HUES64 (cell line): ENCODE data around the gene HMX1.

Experiments used
- H3K27ac ChIP-seq: 2 replicates; pipeline ENCODE4 v1.7.0; 2013; ENCODE audit warnings: low read depth, low read length, inconsistent platforms
- H3K27me3 ChIP-seq: 2 replicates; pipeline ENCODE4 v1.6.1; 2013; ENCODE audit warnings: mild to moderate bottlenecking, low read length; ENCODE audit not compliant: insufficient read depth
- H3K36me3 ChIP-seq: 2 replicates; pipeline ENCODE4 v1.6.1; 2013; ENCODE audit warnings: mild to moderate bottlenecking, low read length; ENCODE audit not compliant: insufficient read depth
- H3K4me1 ChIP-seq: 2 replicates; pipeline ENCODE4 v1.6.1; 2013; ENCODE audit warnings: mild to moderate bottlenecking, low read length, moderate library complexity; ENCODE audit not compliant: insufficient read depth
- H3K4me3 ChIP-seq: 2 replicates; pipeline ENCODE4 v1.5.1; 2013; ENCODE audit warnings: mild to moderate bottlenecking, low read length, moderate library complexity
- H3K9ac ChIP-seq: 2 replicates; pipeline ENCODE4 v1.6.1; 2013; ENCODE audit warnings: mild to moderate bottlenecking, low read depth, low read length
- H3K9me3 ChIP-seq: 2 replicates; pipeline ENCODE4 v1.6.1; 2013; ENCODE audit warnings: low read depth, low read length; ENCODE audit not compliant: insufficient read depth
- WGBS: fragments of 150-250, 120-280 bp; methylation state at CpG from one replicate; pipeline ENCODE4 v1.1.7; 2013; ENCODE audit warnings: missing lambda C conversion rate; 5-methylcytosine and 5-hydroxymethylcytosine counted together

The HMX1 gene

DNA sequence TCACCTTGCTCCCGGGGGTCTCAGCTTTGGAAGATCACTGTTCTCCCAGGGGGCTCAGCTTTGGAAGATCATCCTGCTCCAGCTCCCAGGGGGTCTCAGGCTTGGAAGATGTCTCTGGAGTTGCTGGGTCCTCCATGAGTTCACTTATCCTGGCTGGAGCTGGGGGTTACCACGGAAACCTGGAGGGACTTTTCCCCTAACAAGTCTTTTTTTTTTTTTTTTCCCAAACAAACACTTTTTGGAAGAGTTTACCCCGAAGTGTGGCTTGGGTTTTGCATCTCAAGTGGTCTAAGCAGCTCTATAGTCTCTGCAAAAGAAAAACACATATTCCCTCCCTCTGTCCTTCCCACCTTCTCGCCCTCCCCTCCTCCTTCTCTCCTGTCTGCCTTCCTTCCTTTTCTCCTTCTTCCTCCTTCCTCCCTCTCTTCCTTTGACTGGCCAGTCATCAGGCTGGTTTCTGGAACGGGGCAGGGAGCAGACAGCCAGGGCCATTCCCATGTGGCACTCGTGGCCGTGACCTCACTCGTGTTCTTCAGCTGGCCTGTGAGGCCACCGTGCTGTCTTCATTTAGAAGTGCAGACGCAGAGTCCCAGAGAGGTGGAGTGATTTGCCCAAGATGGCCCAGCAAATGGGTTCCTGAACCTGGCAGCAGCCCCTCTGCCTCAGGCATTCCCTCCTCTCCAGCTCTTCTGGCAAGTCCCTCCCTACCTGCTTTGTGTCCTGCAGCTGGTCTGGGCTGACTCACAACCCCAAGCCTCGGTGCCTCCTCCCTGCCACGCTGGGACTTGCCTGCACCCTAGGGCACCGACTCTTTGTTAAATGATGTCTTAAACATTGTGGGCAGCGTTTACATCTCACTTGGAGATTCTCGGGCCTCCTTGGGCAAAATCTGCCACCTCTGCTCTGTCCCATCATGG, 25.9 kb upstream of the HMX1 start:
- 47% methylated on average over 15 of the region's 15 CpGs for WGBS
- H3K9ac ChIP-seq: no peak overlapping the region
- no peak overlapping the region for H3K4me3 ChIP-seq
- H3K27ac ChIP-seq: no peak overlapping the region
- H3K36me3 ChIP-seq: no peaks in the 10 kb centered on the region
- H3K9me3 ChIP-seq: peaks cover 16% of the 10 kb centered on the region
- H3K4me1 ChIP-seq: 0 out of 2 replicates have a peak, but pooled peaks cover 5% of the 10 kb centered on the region
- H3K27me3 ChIP-seq: peaks cover 65% of the 10 kb centered on the region

DNA sequence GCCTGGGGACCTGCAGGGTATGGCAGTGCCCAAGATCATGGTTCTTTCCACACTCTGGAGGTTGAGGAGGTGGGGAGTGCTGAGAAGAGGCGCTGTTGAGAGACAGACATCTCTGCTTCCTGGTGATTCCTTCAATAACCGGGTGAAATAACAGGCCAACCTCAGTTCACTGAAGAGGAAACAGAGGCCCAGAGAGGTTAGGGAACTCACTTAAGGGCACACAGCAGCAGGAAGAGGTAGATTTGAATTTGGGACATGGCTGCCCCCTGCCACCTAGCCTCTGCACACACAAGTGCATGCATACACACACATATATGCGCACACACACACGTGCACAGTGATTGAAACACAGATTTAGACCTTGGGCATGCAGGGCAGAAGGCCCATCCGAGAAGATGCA, 24.9 kb upstream of the HMX1 start:
- H3K4me3 ChIP-seq: no peak overlapping the region
- peaks cover 75% of the 10 kb centered on the region for H3K27me3 ChIP-seq
- 62% methylated on average over 5 of the region's 5 CpGs for WGBS
- no peak overlapping the region for H3K27ac ChIP-seq
- no peak overlapping the region for H3K9ac ChIP-seq
- peaks cover 8% of the 10 kb centered on the region for H3K9me3 ChIP-seq
- 0 out of 2 replicates have a peak, but pooled peaks cover 8% of the 10 kb centered on the region for H3K4me1 ChIP-seq
- H3K36me3 ChIP-seq: no peaks in the 10 kb centered on the region

DNA sequence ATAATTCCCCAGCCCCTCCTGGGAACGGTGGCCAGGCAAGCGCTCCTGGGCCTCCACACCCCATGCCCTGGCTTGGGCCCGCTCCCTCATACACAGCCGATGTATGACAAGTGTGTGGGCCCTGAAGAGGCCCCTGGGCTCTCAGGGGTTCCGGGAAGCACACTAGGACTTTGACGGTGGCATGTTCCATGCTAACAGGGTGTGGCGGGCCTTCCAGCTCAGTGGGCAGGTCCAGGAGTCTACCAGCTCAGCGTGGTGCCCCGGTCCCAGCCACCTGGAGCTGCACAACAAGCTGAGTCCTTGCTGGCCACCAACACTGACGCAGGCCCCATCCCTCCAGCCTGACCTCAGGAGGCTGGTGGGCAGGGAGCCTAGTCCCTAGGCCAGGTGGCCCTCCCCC, 24.4 kb upstream of the HMX1 start:
- peaks cover 79% of the 10 kb centered on the region for H3K27me3 ChIP-seq
- H3K9ac ChIP-seq: no peak overlapping the region
- WGBS: 91% methylated on average over 10 of the region's 10 CpGs

DNA sequence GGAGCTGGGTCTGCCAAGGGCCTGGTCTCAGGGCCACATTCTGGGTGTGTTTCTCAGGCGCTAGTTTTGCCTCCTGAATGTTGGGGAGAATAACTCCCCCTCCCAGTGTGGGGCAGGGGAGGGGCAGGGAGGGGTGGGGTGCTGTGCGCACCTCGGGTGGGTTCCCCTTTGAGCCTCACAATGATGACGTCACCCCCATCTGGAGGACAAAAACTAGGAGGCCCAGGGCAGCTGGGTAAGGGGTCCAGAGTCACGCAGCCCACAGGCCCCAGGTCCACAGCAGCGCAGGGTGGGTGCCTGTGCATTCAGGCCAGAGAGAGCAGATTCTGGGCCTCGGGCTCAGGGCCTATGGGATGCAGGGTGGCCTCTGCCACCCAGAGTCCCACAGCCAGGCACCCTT, 23.7 kb upstream of the HMX1 start:
- H3K36me3 ChIP-seq: no peaks in the 10 kb centered on the region
- H3K4me1 ChIP-seq: 0 out of 2 replicates have a peak, but pooled peaks cover 10% of the 10 kb centered on the region
- H3K27me3 ChIP-seq: peaks cover 87% of the 10 kb centered on the region
- no peak overlapping the region for H3K4me3 ChIP-seq
- H3K27ac ChIP-seq: no peak overlapping the region
- no peak overlapping the region for H3K9ac ChIP-seq
- 89% methylated on average over 6 of the region's 7 CpGs for WGBS
- no peaks in the 10 kb centered on the region for H3K9me3 ChIP-seq

More for the DNA sequence above, 24.4 kb upstream of the HMX1 start:
- peaks cover 3% of the 10 kb centered on the region for H3K9me3 ChIP-seq
- no peak overlapping the region for H3K27ac ChIP-seq
- no peaks in the 10 kb centered on the region for H3K36me3 ChIP-seq
- H3K4me3 ChIP-seq: no peak overlapping the region
- 0 out of 2 replicates have a peak, but pooled peaks cover 10% of the 10 kb centered on the region for H3K4me1 ChIP-seq

DNA sequence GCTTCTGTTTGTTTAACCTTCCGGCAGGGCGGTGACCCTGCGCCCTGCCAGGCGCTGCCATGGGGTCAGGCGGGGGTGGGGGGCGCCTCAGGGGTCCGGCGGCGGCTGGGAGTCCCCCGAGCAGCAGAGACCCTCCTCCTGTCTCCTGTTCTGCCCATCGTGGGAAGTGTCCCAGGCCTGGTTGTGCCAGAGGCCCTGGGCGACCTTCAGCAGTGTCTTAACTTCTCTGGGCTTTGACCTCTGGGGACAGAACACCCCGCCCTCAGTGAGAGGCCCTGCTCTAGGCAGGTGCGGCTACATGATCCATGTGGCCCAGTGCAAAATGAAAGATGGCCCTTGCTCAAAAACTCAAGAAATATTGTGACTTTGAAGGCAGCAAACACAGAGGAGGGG, 22.8 kb upstream of the HMX1 start:
- Histone ChIP-seq H3K4me1 (0 out of 2 replicates have a peak, but pooled peaks cover 10% of the 10 kb centered on the region), H3K27me3 (peaks cover 95% of the 10 kb centered on the region), H3K9ac (no peak overlapping the region), H3K4me3 (peak overlapping the region; percentile 39), H3K36me3 (no peaks in the 10 kb centered on the region), H3K9me3 (no peaks in the 10 kb centered on the region), H3K27ac (no peak overlapping the region)
- 9% methylated on average over 14 of the region's 14 CpGs for WGBS

DNA sequence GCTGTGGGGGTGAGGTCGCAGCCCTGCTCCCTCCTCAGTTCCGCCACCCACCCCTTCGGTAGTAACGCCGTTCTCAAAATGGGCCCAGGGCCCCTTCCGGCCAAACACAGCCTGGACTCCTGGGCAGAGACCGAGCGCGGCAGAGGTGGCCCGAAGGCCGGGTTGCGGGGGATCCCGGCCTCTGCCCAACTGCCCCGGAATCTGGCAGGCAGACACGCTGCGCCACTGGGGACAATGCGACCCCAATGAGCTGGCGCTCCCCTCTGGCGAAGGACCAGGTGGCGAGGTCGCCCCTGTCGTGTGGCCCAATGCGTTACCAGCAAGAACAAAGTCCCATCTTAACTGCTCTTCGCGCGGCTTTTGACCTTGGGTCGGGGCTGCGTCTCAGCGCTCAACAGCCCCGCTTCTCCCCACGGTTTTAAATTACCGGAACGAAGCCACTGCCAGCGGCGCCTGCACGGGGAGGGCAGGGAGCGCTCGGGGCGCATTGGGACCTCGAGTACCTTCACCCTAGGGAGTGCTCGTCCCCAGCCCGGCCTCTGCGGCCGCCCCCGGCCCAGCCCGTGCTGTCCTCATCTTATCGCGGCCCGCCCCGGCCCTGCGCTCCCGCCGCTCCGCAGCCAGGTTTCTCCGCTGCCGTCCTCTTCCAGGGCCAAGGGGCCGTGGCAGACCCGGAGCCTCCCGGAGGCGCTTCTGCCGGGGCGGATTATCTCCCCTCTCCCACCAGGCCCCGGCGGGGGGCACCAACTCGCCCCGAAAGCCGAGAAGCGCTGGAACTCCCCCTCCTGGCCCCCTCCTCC, 22.2 kb upstream of the HMX1 start:
- no peaks in the 10 kb centered on the region for H3K36me3 ChIP-seq
- H3K27ac ChIP-seq: no peak overlapping the region
- H3K27me3 ChIP-seq: peaks cover 99% of the 10 kb centered on the region
- H3K9ac ChIP-seq: no peak overlapping the region
- WGBS: 2% methylated on average over 68 of the region's 68 CpGs
- H3K4me1 ChIP-seq: 0 out of 2 replicates have a peak, but pooled peaks cover 16% of the 10 kb centered on the region
- H3K9me3 ChIP-seq: no peaks in the 10 kb centered on the region
- H3K4me3 ChIP-seq: peak overlapping the region; percentile 39

DNA sequence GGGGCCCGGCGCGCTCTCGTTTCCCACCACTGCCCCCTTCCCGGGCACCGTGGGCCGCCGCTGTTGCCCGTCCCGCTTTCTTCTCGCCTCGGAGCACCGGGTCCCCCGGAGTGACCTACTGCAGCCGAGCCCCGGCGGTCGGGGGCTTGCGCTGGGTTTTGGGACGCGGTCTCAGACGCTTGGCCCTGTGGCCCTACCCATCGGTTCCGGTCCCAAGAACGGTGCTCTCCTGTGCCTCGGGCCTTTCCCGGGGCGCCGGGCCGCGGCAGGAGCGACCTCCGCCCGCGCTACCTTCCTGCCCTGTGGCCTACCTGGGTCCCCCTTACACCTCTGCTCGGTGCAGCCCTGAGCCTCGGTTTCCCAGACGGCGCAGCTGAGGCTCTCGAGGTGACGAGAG, 21.6 kb upstream of the HMX1 start:
- H3K27me3 ChIP-seq: peaks cover 99% of the 10 kb centered on the region
- H3K27ac ChIP-seq: no peak overlapping the region
- WGBS: 3% methylated on average over 41 of the region's 41 CpGs

DNA sequence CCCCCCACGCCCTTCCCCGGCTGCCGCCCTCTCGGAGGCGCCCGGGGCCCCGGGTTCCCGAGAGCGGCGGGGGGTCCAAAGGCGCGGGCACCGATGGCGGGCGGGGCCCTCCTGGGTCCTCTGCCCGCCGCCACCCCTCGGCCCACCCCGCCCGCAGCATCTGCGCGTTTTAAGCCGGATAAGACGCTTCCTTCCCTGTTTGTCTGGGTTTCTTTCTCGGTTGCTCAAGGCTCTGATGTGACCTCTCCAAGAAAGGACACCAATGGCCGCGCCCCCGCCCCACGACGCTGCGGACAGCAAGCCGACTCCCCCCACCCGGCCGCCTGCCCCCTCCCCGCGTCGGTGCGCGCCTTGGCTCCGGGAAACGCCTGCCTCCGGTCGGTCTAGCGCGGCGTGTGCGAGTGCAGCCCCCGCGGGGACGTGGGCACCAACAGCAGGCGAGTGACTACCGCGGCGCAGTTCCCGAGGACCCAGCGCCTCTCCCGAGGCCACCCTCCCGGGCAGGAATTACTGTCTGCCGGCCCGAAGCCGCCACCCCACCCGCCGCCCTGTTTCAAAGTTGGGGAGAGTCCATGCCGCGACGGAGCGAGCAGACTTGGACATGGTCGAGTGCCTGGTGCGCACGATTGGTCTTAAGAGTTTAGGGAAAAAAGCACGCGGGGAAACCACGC, 21.1 kb upstream of the HMX1 start:
- H3K4me3 ChIP-seq: peak overlapping the region; percentile 39
- WGBS: 2% methylated on average over 71 of the region's 73 CpGs
- no peaks in the 10 kb centered on the region for H3K9me3 ChIP-seq
- no peaks in the 10 kb centered on the region for H3K36me3 ChIP-seq
- no peak overlapping the region for H3K9ac ChIP-seq
- H3K4me1 ChIP-seq: 0 out of 2 replicates have a peak, but pooled peaks cover 13% of the 10 kb centered on the region
- H3K27me3 ChIP-seq: peaks cover 99% of the 10 kb centered on the region
- H3K27ac ChIP-seq: no peak overlapping the region

More for the DNA sequence above, 21.6 kb upstream of the HMX1 start:
- no peaks in the 10 kb centered on the region for H3K9me3 ChIP-seq
- H3K4me1 ChIP-seq: 0 out of 2 replicates have a peak, but pooled peaks cover 16% of the 10 kb centered on the region
- H3K9ac ChIP-seq: no peak overlapping the region; the same call in 1 of the 2 replicates
- peak overlapping the region; percentile 39 for H3K4me3 ChIP-seq
- no peaks in the 10 kb centered on the region for H3K36me3 ChIP-seq

DNA sequence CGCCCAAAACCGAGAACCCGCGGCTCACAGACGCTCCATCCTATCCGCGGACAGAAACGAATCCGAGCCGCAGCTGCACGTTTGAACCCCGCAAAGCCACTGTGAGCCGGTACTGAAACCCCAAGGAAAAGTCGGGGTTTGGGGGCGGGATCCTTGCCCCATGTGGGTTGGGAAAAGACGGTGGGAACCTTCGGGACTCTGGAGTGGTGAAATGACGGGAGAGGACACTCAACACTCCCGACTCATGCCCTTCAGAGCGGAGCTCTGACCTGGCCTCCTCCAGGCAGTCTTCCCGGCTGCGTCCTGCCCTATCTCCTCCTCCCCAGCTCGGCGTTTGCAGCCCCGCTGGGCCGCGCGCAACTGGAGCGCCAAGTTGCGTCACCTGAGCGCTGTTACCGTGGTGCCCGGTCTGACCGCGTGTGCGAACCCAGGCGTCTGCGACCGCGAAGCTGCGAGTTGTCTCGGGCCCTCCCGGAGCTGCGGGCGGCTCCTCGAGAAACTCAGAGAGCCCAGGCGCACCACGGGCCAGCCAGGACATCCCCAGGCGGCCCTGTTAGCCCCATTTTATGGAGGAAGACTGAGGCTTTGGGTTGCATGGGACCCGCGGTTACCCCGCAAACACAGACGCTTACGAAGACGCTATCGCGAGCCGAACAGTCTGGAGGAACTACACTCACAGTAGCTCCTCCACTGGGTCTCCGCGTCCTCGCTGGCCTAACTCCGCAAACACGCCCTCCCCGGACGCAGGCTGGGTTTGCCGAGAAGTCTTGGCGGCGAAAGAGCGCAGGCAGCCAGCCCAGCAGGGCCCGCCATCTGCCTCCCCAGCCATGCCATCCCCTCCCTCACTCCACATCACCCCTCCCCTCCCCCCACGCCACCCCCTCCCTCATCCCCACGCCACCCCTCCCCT, 20.3 kb upstream of the HMX1 start:
- 0 out of 2 replicates have a peak, but pooled peaks cover 11% of the 10 kb centered on the region for H3K4me1 ChIP-seq
- H3K27ac ChIP-seq: no peak overlapping the region
- peak overlapping the region; percentile 26; the same call in 1 of the 2 replicates for H3K4me3 ChIP-seq
- whole genome bisulfite sequencing: 6% methylated on average over 70 of the region's 72 CpGs
- peaks cover 3% of the 10 kb centered on the region; the same call in 1 of the 2 replicates for H3K9me3 ChIP-seq
- peak overlapping the region; percentile 53 for H3K9ac ChIP-seq
- H3K27me3 ChIP-seq: peaks cover 99% of the 10 kb centered on the region
- H3K36me3 ChIP-seq: no peaks in the 10 kb centered on the region

DNA sequence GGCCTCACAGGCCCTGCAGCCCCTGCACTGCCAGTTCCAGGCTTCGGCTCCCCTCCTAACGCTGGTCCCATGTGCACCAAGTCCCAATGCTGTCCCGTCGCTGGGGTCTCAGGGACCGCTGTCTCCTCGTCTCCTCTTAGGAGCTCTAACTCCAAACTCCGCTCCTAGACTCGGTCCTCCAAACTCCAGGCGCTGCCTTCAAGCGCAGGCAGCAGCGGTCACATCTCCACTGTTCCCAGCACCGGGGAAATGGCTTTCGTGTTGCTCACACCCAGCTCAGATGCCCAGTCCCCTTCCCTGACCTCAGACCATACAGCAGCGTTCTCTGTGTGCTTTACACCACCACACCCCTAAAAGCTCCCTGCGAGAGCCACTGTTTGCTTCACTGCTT, 19.6 kb upstream of the HMX1 start:
- Histone ChIP-seq H3K36me3 (no peaks in the 10 kb centered on the region), H3K9me3 (peaks cover 6% of the 10 kb centered on the region; the same call in 1 of the 2 replicates), H3K9ac (no peak overlapping the region), H3K27ac (no peak overlapping the region), H3K4me3 (no peak overlapping the region), H3K4me1 (0 out of 2 replicates have a peak, but pooled peaks cover 11% of the 10 kb centered on the region), H3K27me3 (peaks cover 99% of the 10 kb centered on the region)
- 38% methylated on average over 15 of the region's 15 CpGs for WGBS
